ENCODE results near the gene ALDOA.
"Not testable (repeated sequence)": the region's sequence is repeated elsewhere in the genome, so short reads cannot be mapped to it uniquely, and the experiment has no call there.

ALDOA gene

GRCh38 chr16:30092373-30093010, 26.9 kb downstream of the ALDOA start:
- no peak for DNase-seq

- DNase-seq: no peak
Observed at GRCh38 chr16:30094541-30095165, 29.1 kb downstream of the ALDOA start.

- no peak for DNase-seq
Observed at GRCh38 chr16:30095166-30096078, 29.9 kb downstream of the ALDOA start.

GRCh38 chr16:30096105-30096861, 30.7 kb downstream of the ALDOA start, which contains the start of gene YPEL3:
Gene YPEL3, minus strand, starts transcription at chr16:30096213. Its CDS starts 731 bp downstream, at chr16:30095482.
- peak; percentile 92 for DNase-seq

GRCh38 chr16:30096862-30097563, 31.5 kb downstream of the ALDOA start:
- DNase-seq: no peak

DNA sequence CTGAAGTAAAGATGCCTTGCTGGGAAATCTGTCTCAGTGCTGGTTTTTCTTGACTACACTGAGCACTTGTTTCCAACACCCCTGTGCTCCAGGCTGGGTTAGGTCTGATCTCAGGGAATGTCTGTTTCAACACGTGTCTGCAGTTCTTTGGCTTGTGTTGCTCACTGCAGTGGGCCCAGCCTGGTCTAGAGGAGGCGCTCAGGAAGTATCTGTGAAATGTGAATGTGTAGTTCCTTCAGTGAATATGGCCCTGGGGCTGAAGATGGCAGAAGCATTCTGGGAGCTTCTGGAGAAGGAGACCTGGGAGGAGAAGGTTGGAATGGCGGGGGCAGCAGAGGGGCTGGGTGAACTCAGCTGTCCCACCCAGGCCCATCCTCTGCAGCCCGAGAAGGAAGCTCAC, 38.5 kb downstream of the ALDOA start:
- no peak for DNase-seq

GRCh38 chr16:30104492-30104891, 38.9 kb downstream of the ALDOA start:
- DNase-seq: no peak

GRCh38 chr16:30108059-30108850, 42.7 kb downstream of the ALDOA start:
- no peak for DNase-seq

GRCh38 chr16:30110661-30111060, 45.1 kb downstream of the ALDOA start:
- DNase-seq: no peak

GRCh38 chr16:30112197-30113030, 46.9 kb downstream of the ALDOA start:
- peak; percentile 60 for DNase-seq

- no peak for DNase-seq
Observed at GRCh38 chr16:30113031-30113710, 47.6 kb downstream of the ALDOA start, which contains the start of gene GDPD3. Gene GDPD3, minus strand, starts transcription at chr16:30113537. Its CDS starts 59 bp downstream, at chr16:30113478.

DNA sequence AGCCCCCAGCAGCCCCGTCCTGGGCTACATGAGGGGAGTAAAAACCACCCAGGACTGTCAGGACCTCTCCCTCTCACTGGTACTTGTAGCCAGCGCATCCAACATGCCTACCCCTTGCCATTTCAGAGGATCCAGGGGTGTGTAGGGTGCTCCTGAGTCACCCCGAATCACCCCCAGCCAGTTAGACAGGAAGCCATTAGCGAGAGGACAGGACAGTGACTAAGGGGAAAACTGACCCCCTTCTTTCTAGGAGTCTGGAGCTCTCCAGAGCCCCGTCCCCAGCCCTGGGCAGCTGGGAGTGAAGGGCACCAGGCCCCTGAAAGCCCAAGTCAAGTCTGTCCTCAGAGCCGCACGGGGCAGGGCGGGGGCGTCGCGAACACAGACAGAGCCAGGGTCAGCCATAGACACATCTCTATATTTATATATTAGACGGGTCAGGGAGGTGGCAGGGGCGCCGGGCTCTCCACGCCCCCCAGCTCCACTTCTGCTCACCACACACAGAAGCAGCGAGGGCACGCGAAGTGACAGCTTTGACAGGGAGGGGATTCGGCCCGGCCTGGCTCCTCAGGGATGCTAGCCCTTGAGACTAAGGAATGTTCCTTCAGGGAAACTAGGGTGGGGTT, 48.3 kb downstream of the ALDOA start:
- DNase-seq: no peak

DNA sequence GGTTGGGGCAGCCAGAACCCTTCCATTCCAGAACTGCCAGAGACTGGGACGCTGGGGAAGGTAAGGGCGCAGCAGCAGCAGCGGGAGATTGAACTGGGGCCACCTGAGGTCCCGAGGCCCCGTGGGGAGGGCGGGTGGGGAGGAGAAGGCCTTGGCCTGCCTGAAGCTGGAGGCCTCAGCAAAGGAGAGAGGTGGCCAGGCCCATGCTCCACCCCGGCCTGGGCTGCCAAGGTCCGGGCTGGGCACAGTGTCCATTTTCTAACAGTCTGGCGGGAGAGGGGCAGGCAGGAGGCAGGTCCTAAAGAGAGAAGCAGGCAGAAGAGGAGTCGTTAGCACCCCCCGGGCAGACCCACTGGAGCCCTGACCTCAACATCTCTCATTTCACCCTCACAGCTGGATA, 48.9 kb downstream of the ALDOA start:
- DNase-seq: no peak

GRCh38 chr16:30114833-30115232, 49.3 kb downstream of the ALDOA start:
- not testable (repeated sequence) for DNase-seq

DNA sequence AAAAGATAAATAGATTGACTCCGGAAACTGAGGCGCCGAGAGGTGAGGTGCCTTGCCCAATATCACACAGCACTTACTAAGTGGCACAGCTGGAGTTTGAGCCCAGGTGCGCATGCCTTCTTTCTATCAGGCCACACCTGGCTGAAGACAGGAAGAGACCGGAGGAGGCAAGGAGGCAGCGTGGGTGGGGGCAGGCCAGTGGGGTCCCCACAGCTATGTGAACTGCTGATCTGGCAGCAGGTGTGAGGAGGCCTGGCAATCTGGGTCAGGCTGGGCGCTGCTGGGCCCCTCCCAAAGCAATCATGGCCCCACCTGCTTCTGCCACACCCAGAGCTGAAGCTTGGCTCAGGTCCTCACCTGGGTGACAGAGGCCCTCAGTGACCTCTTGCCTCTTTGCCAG, 49.7 kb downstream of the ALDOA start:
- no peak for DNase-seq

- no peak for DNase-seq
Observed at GRCh38 chr16:30116291-30117207, 51.0 kb downstream of the ALDOA start.

GRCh38 chr16:30117768-30118167, 52.2 kb downstream of the ALDOA start:
- no peak for DNase-seq

GRCh38 chr16:30119428-30119827, 53.9 kb downstream of the ALDOA start:
- no peak for DNase-seq
